NOMO-1 treated with DMSO at 0.1 percent for 48 hours (cell line): ENCODE measurements around the gene MED12L.

ENCODE experiments used
- DNase-seq: peaks from one replicate; lab custom pipeline; 2025; ENCODE audit not compliant: unreplicated experiment; lab: John Stamatoyannopoulos, UW

Gene MED12L

DNA sequence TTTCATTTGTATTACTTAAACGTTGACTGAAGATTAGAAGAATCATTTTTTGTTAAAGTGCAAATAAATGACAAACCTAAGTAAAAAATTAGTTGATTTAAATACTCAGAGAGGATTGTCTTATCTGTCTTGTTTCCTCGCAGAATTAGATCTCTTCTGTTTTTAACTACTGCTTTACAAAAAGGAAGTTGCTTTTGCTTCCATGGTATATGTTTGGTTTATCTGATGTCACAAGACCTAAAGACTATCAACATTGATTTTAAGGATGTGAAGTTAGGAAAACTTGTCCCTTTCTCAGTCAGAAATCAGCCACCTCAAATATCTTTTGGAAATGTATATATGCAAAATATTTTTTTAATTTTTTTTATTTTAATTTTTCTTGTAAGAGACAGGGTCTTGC lies 88.9 kb downstream of the MED12L start:
- peak; percentile 70 for DNase-seq

DNA sequence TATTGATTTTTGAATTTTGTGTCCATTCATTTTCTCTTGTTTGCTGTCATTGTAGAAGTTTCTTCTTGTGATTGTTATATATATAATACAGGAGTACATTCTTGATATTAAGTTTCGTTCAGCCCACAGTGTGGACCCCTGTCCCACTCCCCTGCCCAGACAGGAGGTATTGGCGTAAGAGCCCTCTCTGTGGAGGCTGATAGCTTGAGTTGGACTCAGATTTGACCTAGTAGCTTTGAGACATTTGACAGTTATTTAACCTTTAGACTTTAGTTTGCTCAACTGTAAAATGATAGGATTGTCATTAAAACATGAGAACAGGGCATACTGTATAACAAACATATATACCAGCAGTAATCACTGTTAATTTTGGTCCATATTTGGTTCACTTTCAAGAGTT lies 90.5 kb downstream of the MED12L start:
- DNase-seq, result no peak

DNA sequence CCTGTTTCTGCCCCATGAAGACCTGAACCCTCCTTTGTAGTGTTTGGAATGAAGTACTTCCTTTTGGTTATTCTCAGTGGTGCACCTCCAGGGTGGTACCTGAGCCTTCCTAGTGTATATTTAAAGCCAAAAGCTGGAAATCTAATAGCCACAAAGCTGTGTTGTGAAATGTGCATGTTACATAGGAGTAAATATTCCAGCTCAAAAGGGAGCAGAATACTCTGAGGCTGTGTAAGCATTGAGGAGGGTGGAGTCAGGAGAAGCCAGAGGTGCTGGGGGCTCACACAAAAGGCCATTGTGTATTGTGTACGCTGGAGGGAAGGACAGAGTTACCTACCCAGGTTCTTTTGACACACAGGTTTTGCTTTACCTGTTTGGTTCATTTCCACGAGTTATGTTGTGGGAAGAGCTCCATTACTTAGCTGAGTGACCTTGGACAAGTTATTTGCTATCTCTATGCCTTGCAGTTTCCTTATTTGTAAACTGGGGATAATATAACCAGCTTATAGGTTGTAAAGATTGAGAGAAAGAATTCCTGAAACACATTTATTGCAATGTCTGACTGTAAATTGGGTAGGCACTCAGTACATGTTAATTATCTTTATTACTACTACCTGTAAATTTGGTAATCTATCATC lies 92.9 kb downstream of the MED12L start:
- DNase-seq, result no peak

GRCh38 chr3:151182349-151183079 lies 97.0 kb downstream of the MED12L start:
- no peak for DNase-seq

DNA sequence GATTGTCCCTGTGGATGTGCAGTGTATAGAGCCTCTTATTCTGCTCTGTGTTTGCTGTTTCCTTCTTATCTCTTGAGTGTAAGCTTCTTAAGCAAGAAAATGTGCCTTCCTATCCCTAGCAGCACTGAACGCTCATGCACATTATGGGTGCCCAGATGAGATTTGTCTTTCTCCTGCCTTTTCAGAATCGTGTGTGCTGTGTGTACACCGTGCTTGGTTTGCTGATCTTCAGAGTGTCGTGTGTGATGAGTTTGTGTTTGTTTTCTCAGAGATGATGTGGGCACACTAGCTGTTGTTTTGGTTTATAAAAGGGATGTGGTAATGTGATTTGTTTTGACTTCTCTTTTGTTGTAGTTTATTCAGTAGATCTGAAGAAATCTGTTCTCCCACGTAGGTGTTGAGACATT lies 97.8 kb downstream of the MED12L start:
- DNase-seq, result no peak

- DNase-seq, result no peak
These were observed 105.6 kb downstream of the MED12L start for GRCh38 chr3:151191095-151191494.

GRCh38 chr3:151192545-151192944 lies 107.1 kb downstream of the MED12L start:
- DNase-seq, result no peak

DNA sequence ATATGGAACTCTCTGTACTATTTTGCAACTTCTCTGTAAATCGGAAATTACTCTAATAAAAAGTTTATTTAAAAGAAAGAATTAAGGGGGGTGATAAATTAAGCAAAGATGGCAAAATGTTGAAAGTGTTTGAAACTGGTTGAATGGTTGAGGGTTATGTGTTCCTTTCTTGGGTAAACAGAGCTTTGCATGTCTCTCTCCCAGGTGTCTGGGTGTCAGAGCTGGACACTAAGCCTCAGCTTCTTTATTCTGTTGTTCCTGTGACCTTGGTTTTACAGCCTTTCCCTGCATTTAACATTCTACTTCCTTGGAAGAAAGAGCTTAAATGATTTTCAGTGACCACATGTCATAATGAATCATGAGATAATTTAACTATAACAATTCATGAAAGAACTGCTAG lies 110.4 kb downstream of the MED12L start:
- no peak for DNase-seq

DNA sequence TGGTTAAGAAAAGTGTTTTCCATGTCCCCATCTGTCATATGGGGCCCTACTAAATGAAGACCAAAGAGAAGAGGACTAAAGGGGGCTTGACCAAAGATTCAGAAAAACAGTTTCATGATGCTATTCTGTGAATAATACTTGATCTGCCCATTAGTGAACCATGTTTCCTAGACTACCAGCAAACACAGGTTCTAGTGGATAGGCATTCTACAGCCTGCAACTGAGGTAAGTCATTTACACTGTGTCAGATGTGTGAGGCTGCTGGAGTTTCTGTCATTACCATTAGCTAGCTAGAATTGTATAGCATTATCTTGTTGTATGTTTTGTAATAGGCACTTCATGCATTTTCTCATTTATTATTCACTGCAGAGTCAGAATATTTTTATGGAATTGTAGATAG lies 111.0 kb downstream of the MED12L start:
- no peak for DNase-seq

DNA sequence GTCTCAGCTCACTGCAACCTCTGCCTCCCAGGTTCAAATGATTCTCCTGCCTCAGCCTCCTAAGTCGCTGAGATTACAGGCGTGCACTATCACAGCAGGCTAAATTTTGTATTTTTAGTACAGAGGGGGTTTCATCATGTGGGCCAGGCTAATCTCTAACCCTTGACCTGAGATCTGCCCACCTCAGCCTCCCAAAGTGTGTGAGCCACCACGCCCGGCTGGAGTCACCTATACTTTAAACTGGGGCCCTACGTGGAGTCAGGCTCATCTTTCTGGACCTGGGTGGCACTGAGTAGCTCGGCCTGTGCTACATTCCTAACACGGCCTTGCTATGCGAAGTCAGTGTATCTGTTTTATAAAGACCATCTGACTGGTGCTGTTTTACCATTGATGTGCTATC lies 111.8 kb downstream of the MED12L start:
- no peak for DNase-seq

GRCh38 chr3:151197981-151198767 lies 112.7 kb downstream of the MED12L start:
- DNase-seq, result no peak

GRCh38 chr3:151198849-151199248 lies 113.4 kb downstream of the MED12L start:
- DNase-seq, result no peak

GRCh38 chr3:151199554-151200438 lies 114.3 kb downstream of the MED12L start:
- DNase-seq, result no peak

DNA sequence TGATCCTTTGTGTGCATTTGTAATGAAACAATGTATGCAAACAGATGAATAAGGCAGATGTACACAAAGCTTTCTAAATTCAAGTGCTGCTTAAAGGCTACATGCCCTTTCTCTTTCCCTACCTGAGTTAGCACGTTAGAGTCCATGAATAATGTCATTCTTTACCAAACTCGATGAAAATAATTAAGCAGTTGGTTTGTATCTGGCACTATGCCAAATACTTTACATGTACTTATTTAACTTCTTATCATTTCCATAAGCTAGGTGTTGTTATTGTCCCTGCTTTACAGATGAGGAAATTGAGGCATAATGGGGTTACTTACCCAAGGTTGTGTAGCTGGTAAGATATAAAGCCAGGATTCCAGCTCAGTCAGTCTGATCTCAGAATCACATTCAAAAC lies 115.1 kb downstream of the MED12L start:
- DNase-seq, result no peak

- no peak for DNase-seq
These were observed 115.7 kb downstream of the MED12L start for GRCh38 chr3:151201051-151201730.

DNA sequence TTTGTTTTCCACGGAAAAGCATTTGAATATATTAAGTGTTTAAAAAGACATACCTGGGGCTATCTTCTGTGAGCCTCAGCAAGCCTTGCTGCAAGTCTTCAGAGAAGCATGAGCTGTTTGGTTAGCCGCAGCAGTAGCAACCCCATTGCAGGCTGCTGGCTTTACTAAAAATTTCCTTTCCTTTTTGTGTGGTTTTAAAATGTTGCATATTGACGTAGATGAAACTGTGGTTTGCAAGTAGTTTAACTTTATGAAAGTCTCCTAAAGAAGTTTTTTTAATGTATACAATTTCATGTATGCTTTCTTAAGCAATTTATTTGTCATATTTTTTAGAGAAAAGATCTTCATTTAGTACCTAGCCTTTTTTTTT lies 117.6 kb downstream of the MED12L start, which contains the start of gene GPR171:
TSS of gene GPR171 (minus strand) at position 166 of the 370 bp plus-strand sequence. CDS start 3,830 bp downstream, outside the sequence.
- no peak for DNase-seq

GRCh38 chr3:151204530-151205402 lies 119.3 kb downstream of the MED12L start:
- DNase-seq, result no peak

DNA sequence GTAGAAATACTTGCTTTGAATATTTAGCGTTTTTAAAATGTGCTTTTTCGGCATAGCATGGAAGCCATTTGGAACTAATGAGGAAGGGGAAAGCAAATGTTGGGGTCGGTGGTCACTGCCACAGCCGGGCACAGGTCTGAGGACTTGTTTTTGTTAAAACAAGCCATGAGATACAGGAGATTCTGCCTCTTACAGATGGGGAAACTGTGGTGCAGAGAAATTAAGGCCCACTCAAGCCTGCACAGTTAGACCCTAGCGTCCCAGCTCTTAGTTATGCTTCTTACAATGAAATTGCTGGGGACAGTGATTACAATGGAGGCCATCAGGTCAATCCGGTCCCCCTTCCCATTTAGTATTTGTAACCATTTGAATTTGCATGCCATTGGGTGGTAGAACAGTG lies 120.0 kb downstream of the MED12L start:
- no peak for DNase-seq

DNA sequence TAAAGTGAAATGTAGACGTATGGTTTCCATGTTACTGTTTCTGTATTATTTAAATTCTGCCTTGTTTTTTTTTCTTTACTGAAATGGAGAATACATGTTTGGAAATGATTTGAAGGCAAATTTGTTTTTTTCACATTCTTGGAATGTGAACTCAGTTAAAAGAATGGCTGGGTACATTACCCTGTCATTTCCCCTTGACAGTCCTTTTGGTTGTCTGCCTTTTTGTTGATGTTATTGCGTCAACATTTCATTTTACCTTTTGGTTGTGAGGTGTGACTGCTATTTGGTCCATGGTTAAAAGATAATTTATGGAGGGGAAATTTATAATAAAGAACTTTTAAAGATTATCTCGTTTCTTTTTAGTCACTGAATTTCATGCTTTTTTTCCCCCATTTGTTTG lies 120.7 kb downstream of the MED12L start:
- no peak for DNase-seq
